OCI-LY1 (cell line): ENCODE results near the gene LAT.
"Not testable (repeated sequence)": the region's sequence is repeated elsewhere in the genome, so short reads cannot be mapped to it uniquely, and the experiment has no call there.

Source experiments
- H2AFZ ChIP-seq: fragments of 200-600 bp; sonication (generic), shearing (Covaris generic); 2 replicates; pipeline ENCODE4 v1.6.0; 2014; ENCODE audit warnings: antibody characterized with exemption, mild to moderate bottlenecking, low read length
- H3F3A ChIP-seq: fragments of 200-600 bp; sonication (generic), shearing (Covaris generic); 2 replicates; pipeline ENCODE4 v1.6.0; 2014; ENCODE audit warnings: mild to moderate bottlenecking, antibody characterized with exemption, low read length, moderate library complexity; ENCODE audit not compliant: insufficient read depth
- H3K27ac ChIP-seq: fragments of 200-600 bp; sonication (generic); 2 replicates; pipeline ENCODE4 v1.5.1; 2014; ENCODE audit warnings: low read length, mixed run types, mild to moderate bottlenecking, low read depth; ENCODE audit not compliant: poor library complexity, severe bottlenecking
- H3K27me3 ChIP-seq: fragments of 200-600 bp; sonication (generic); 2 replicates; pipeline ENCODE4 v1.6.0; 2014; ENCODE audit warnings: antibody characterized with exemption, mild to moderate bottlenecking, low read length, moderate library complexity; ENCODE audit not compliant: insufficient read depth
- H3K36me3 ChIP-seq: fragments of 200-600 bp; sonication (generic); 2 replicates; pipeline ENCODE4 v1.6.1; 2014; ENCODE audit warnings: mild to moderate bottlenecking, antibody characterized with exemption, low read length, moderate library complexity, mixed read lengths; ENCODE audit not compliant: insufficient read depth
- H3K4me1 ChIP-seq: fragments of 200-600 bp; sonication (generic); 2 replicates; pipeline ENCODE4 v1.5.1; 2014; ENCODE audit warnings: mild to moderate bottlenecking, low read length, moderate library complexity; ENCODE audit not compliant: insufficient read depth, severe bottlenecking
- H3K4me2 ChIP-seq: fragments of 200-600 bp; sonication (generic), shearing (Covaris generic); 2 replicates; pipeline ENCODE4 v1.6.1; 2014; ENCODE audit warnings: low read length
- H3K4me3 ChIP-seq: fragments of 200-600 bp; sonication (generic); 2 replicates; pipeline ENCODE4 v1.5.1; 2014; ENCODE audit warnings: low read length, low read depth, mild to moderate bottlenecking, mixed read lengths; ENCODE audit not compliant: poor library complexity, severe bottlenecking
- H3K79me2 ChIP-seq: fragments of 200-600 bp; shearing (Covaris generic); 2 replicates; pipeline ENCODE4 v1.6.1; 2016; ENCODE audit warnings: mixed run types, low read length, mixed read lengths; ENCODE audit not compliant: insufficient read depth
- H3K9ac ChIP-seq: fragments of 200-600 bp; sonication (generic), shearing (Covaris generic); 2 replicates; pipeline ENCODE4 v1.6.1; 2014; ENCODE audit warnings: mild to moderate bottlenecking, low read length, mixed read lengths
- H3K9me2 ChIP-seq: fragments of 200-600 bp; sonication (generic), shearing (Covaris generic); 2 replicates; pipeline ENCODE4 v1.6.1; 2014; ENCODE audit warnings: low read depth, mild to moderate bottlenecking, low read length, mixed read lengths
- H3K9me3 ChIP-seq: fragments of 200-600 bp; shearing (Covaris generic); 2 replicates; pipeline ENCODE4 v1.6.1; 2014; ENCODE audit warnings: low read length, mixed read lengths
- H4K20me1 ChIP-seq: fragments of 200-600 bp; sonication (generic), shearing (Covaris generic); 2 replicates; pipeline ENCODE4 v1.6.0; 2016; ENCODE audit warnings: mild to moderate bottlenecking, low read length; ENCODE audit not compliant: insufficient read depth
- CTCF ChIP-seq: fragments of 200-600 bp; sonication (generic), shearing (Covaris generic); IDR thresholded peaks from 2 replicates; pipeline ENCODE4 v1.5.1; 2017; ENCODE audit warnings: mild to moderate bottlenecking, antibody characterized with exemption, low read length, moderate library complexity, mixed read lengths
- EZH2 ChIP-seq: fragments of 200-600 bp; sonication (generic), shearing (Covaris generic); IDR thresholded peaks from 2 replicates; pipeline ENCODE4 v1.8.0; 2017; ENCODE audit warnings: borderline replicate concordance, mixed run types, mild to moderate bottlenecking, antibody characterized with exemption, low read length, moderate library complexity, mixed read lengths

The LAT gene

GRCh38 chr16:28964072-28964471 is 20.8 kb upstream of the LAT start:
- H3K9me3 ChIP-seq, result no peaks in the 10 kb centered on the region
- H3K4me2 ChIP-seq, result no peak overlapping the region
- no peaks in the 10 kb centered on the region for H3K79me2 ChIP-seq
- H3K27ac ChIP-seq, result no peak overlapping the region
- no peak overlapping the region for H3K9ac ChIP-seq
- no peaks in the 10 kb centered on the region for H3K27me3 ChIP-seq
- H3K4me1 ChIP-seq, result no peaks in the 10 kb centered on the region
- H2AFZ ChIP-seq, result no peak overlapping the region
- TF ChIP-seq EZH2, result no peak
- TF ChIP-seq CTCF, result no peak
- no peaks in the 10 kb centered on the region for H4K20me1 ChIP-seq
- no peaks in the 10 kb centered on the region for H3K9me2 ChIP-seq
- H3F3A ChIP-seq, result no peaks in the 10 kb centered on the region
- H3K4me3 ChIP-seq, result no peak overlapping the region
- H3K36me3 ChIP-seq, result peaks cover 60% of the 10 kb centered on the region

DNA sequence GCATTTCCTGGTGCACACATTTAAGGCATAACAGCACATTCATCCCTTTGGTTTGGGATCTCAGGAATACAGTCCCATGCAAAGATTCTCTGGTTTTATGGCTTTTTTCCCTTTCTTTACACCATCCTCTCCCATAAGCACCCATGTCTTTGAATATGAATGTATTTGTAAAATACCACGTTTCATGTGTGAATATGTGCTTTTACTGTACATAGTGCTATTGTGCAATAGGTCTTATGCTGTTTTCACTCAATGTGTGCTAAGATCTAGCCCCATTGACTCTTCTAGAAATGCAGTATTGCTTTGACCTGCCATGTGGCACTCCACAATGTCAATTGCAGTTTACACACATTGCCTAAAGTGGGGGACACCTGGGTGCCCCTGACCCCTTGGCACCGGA is 20.4 kb upstream of the LAT start:
- no peaks in the 10 kb centered on the region for H4K20me1 ChIP-seq
- no peak overlapping the region for H2AFZ ChIP-seq
- H3K4me1 ChIP-seq, result no peaks in the 10 kb centered on the region
- H3K79me2 ChIP-seq, result no peaks in the 10 kb centered on the region
- no peak overlapping the region for H3K4me3 ChIP-seq
- H3F3A ChIP-seq, result no peaks in the 10 kb centered on the region
- no peaks in the 10 kb centered on the region for H3K9me3 ChIP-seq
- no peak overlapping the region for H3K4me2 ChIP-seq
- TF ChIP-seq EZH2, result no peak
- TF ChIP-seq CTCF, result no peak
- H3K27ac ChIP-seq, result no peak overlapping the region
- H3K27me3 ChIP-seq, result no peaks in the 10 kb centered on the region
- peaks cover 56% of the 10 kb centered on the region for H3K36me3 ChIP-seq
- H3K9ac ChIP-seq, result no peak overlapping the region
- no peaks in the 10 kb centered on the region for H3K9me2 ChIP-seq

DNA sequence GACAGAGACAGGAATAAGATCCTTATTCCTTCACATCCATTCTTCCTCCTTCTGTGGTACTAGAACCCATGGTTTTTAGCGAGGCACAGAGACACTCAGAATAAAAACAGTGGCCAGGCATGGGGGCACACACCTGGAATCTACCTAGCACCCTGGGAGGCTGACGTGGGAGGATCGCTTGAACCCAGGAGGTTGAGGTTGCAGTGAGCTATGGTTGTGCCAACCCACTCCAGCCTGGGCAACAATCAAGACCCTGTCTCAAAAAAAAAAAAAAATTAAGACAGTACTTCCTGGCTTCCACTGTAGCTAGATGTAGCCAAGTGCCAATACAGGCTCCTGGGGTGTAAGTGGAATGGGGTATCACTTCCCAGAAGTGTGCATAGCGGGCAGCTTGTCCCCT is 17.7 kb upstream of the LAT start:
- Histone ChIP-seq H3K27me3 (no peaks in the 10 kb centered on the region), H3K9me3 (no peaks in the 10 kb centered on the region), H3K36me3 (peaks cover 33% of the 10 kb centered on the region), H3K27ac (no peak overlapping the region), H3K4me3 (no peak overlapping the region), H3K9ac (no peak overlapping the region), H4K20me1 (no peaks in the 10 kb centered on the region), H3F3A (no peaks in the 10 kb centered on the region), H3K4me1 (no peaks in the 10 kb centered on the region), H3K79me2 (no peaks in the 10 kb centered on the region), H3K4me2 (no peak overlapping the region), H2AFZ (no peak overlapping the region), H3K9me2 (no peaks in the 10 kb centered on the region)
- TF ChIP-seq EZH2 (no peak), CTCF (no peak)

- not testable (repeated sequence) for H3K9ac ChIP-seq, H3K4me1 ChIP-seq, H3F3A ChIP-seq, H3K9me2 ChIP-seq, H3K4me2 ChIP-seq, H3K79me2 ChIP-seq, H3K27me3 ChIP-seq, H3K9me3 ChIP-seq, H3K27ac ChIP-seq, H3K4me3 ChIP-seq, H4K20me1 ChIP-seq, H2AFZ ChIP-seq, H3K36me3 ChIP-seq
These were observed 15.2 kb upstream of the LAT start for GRCh38 chr16:28969696-28970095.
